Choroid plexus epithelial cell (primary cell): ENCODE data around the gene ACTR3.

Source experiments
- DNase-seq: peaks from one replicate; pipeline ENCODE4 v3.0.0-alpha.2; 2010; ENCODE audit warnings: low read depth
- H3K4me3 ChIP-seq: 2 replicates; pipeline ENCODE4 v1.5.1; 2011; ENCODE audit warnings: low read depth, mild to moderate bottlenecking, control low read depth, low read length, moderate library complexity
- TF ChIP-seq, protein P1 (sequence below): conservative IDR thresholded peaks from 2 replicates; pipeline ENCODE4 v1.5.1; 2011; ENCODE audit warnings: low read depth, mild to moderate bottlenecking, control low read depth, inconsistent platforms, low read length, moderate library complexity

Gene ACTR3

DNA sequence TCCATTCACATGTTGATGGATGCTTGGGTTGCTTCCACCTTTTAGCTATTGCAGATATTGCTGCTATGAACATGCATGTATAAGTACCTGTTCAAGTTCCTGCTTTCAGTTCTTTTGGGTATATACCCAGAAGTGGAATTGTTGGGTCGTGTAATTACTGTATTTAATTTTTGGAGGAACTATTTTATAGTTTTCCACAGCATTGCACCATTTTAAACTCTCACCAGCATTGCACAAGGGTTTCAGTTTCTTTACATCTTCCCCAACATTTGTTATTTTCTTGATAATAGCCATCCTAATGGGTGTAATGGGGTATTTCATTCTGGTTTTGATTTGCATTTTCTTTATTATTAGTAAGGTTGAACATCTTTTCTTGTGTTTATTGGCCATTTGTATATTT, 16.0 kb downstream of the ACTR3 start:
- DNase-seq: no peak
- no peak overlapping the region for H3K4me3 ChIP-seq
- TF ChIP-seq, protein P1, sequence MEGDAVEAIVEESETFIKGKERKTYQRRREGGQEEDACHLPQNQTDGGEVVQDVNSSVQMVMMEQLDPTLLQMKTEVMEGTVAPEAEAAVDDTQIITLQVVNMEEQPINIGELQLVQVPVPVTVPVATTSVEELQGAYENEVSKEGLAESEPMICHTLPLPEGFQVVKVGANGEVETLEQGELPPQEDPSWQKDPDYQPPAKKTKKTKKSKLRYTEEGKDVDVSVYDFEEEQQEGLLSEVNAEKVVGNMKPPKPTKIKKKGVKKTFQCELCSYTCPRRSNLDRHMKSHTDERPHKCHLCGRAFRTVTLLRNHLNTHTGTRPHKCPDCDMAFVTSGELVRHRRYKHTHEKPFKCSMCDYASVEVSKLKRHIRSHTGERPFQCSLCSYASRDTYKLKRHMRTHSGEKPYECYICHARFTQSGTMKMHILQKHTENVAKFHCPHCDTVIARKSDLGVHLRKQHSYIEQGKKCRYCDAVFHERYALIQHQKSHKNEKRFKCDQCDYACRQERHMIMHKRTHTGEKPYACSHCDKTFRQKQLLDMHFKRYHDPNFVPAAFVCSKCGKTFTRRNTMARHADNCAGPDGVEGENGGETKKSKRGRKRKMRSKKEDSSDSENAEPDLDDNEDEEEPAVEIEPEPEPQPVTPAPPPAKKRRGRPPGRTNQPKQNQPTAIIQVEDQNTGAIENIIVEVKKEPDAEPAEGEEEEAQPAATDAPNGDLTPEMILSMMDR: no peak

DNA sequence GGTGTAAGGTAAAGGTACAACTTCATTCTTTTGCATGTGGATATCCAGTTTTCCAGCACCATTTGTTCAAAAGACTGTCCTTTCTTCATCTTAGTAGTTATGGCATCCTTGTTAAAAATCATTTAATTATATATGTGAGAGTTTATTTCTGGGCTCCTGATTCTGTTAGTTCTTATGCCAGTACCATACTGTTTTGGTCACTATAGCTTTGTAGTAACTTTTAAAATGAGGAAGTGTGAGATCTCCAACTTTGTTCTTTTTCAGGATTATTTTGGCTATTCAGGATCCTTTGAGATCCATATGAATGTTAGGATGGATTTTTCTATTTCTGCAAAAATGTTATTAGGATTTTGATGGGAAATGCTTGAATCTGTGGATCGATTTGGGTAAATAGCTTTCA, 16.8 kb downstream of the ACTR3 start:
- TF ChIP-seq, protein P1: no peak
- no peak for DNase-seq
- H3K4me3 ChIP-seq: no peak overlapping the region

DNA sequence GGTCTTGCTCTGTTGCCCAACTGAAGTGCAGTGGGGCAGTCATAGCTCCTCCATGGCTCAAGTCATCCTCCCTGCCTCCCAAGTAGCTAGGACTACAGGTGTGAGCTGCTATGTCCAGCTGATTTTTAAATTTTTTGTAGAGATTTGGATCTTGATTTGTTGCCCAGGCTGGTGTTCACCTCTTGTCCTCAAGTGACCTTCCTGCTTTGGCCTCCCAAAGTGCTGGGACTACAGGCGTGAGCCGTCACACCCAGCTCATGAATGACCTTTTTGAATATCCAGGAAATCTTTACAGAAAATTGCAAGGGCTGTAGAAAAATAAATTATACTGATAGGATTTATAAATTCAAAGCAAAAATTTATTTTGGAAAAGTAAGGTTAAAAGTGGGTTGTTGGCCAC, 17.4 kb downstream of the ACTR3 start:
- no peak for DNase-seq
- TF ChIP-seq, protein P1: no peak
- H3K4me3 ChIP-seq: no peak overlapping the region

DNA sequence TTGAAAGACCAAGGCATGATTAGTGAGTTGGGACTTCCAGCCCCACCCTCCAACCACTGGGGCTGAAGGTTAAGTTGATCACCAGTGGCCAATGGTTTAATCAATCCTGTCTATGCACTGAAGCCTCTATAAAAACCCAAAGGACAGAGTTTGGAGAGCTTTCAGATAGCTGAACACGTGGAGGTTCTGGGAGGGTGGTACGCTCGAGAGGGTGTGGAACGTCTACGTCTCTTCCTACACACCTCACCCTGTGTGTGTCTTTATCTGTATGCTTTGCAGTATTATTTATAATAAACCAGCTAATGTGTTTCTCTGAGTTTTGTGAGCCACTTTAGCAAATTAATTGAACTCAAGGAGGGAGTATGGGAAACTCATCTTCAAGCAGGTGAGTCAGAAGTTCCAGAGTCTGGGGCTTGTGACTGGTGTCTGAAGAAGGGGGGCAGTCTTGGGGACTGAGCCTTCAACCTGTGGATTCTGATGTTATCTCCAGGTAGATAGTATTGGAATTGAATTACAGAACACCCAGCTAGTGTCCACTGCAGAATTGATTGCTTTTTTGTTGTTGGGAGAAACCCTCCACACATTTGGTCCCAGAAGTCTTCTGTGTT, 20.3 kb downstream of the ACTR3 start:
- no peak for DNase-seq
- no peak overlapping the region for H3K4me3 ChIP-seq
- TF ChIP-seq, protein P1: no peak

DNA sequence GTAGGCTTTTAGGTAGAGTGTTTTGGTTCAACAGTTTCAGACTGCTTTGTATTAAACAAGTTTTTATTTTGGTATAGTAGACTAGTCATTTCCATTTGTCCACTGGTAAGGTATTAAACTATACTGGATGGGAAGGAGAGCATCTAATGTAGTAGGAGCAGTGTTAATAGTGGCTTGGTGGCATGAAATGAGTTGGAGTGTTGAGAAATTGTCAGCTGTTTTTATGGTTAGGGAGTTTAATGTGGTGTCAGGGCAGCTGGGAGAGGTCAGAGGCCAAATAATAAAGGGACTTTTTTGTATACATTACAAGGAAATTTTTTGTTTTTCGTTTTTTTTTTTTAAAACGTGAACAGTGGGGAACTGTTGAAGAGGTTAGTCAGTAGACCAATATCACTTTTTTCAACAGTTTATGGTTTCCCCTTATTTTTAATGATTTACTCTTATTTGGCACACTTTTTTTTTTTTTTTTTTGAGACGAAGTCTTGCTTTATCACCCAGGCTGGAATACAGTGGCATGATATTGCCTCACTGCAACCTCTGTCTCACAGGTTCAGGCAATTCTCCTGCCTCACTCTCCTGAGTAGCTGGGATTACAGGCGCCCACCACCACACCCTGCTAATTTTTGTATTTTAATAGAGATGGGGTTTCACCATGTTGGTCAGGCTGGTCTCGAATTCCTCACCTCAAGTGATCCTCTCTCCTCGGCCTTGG, 21.2 kb downstream of the ACTR3 start:
- peak; percentile 24 for DNase-seq
- no peak overlapping the region for H3K4me3 ChIP-seq
- TF ChIP-seq, protein P1: no peak

DNA sequence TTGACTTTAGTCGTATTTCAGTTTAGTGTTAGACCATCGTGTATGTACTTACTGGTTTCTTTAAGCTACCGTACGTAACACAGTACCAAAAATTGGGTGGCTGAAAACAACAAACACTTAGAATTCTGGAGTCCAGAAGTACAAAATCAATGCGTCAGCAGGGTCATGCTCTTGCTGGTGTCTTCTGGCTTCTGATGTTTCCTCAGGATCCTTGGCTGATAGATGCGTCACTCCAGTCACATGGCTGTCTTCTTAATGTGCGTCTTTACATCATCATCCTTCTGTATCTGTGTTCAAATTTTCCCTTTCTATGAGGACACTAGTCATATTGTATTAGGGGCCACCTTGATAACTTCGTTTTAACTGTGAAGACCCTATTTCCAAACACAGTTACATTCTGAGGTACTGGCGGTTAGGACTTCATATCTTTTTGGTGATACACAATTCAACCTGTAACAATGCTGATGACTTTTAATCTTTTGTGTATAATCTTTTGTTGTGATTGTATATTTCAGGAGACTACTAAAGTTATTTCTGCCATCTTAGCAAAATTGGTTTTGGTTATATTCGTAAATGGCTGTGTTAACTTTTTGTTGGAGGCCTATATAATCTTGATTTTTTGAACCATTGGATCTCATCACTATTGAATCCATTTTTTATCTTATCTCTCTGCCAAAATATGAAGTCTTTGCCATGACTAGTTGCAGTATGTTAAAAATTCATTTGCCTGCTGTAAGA, 25.4 kb downstream of the ACTR3 start:
- TF ChIP-seq, protein P1: no peak
- H3K4me3 ChIP-seq: no peak overlapping the region
- no peak for DNase-seq

DNA sequence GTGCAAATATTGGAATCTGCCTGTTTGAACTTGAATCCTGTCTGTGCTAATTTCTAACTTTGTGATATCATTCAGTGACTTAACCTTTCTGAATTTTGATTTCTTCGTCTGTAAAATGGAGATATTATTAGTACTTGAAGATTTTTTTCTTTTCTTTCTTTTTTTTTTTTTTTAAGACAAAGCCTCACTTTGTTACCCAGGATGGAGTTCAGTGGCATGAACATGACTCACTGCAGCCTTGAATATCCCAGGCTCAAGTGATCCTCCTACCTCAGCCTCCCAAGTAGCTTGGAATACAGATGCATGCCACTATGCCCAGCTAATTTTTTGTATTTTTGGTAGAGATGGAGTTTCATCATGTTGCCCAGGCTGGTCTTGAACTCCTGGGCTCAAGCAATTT, 28.3 kb downstream of the ACTR3 start:
- DNase-seq: no peak
- no peak overlapping the region for H3K4me3 ChIP-seq
- TF ChIP-seq, protein P1: no peak
